Left kidney (tissue), 2 donors: ENCODE results near the gene PET100. TPM values are rescaled to one million over a fixed set of nuclear protein-coding genes. Genes with fewer than 3 reads are reported as not detected.
"Not testable (repeated sequence)": the region's sequence is repeated elsewhere in the genome, so short reads cannot be mapped to it uniquely, and the experiment has no call there.

Source experiments
- DNase-seq: peaks from one replicate; pipeline ENCODE4 v3.0.0-alpha.2; 2013
- polyA plus RNA-seq: library from polyadenylated mRNA; unstranded; fragments of 120-200 nt; gene quantifications from one replicate; pipeline ENCODE4 v1.2.1, GENCODE V29; 2013; ENCODE audit not compliant: insufficient read length

Gene PET100
- polyA plus RNA-seq, 1 donor: 114 TPM

DNA sequence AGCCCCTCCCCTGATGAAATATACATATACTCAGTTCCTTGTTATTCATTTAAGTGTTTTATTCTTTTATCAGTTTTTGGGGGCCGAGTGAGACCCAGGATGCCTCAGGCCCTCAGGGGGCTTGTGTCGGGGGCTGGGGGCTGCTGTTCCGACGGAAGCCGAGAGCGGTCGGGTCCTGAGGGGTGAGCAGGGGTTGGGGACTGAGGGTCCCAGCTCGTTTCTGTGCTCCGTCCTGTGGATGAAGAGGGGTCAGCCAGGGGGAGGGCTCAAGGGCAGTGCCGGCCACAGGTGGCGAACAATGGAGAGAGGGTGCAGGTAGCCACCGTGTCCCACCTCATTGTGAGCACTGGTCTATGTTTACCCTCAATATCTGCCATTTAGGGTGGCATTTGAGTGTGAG lies 2.0 kb downstream of the PET100 start:
- no peak for DNase-seq

- no peak for DNase-seq
These were observed 3.0 kb downstream of the PET100 start for GRCh38 chr19:7632340-7633203.

- no peak for DNase-seq
These were observed 4.1 kb downstream of the PET100 start, which contains the start of gene PCP2 for GRCh38 chr19:7633698-7634097. Gene PCP2, minus strand, starts transcription at chr19:7633719. Its CDS starts 262 bp downstream, at chr19:7633457.

- no peak for DNase-seq
These were observed 6.1 kb downstream of the PET100 start for GRCh38 chr19:7635670-7636069.

DNA sequence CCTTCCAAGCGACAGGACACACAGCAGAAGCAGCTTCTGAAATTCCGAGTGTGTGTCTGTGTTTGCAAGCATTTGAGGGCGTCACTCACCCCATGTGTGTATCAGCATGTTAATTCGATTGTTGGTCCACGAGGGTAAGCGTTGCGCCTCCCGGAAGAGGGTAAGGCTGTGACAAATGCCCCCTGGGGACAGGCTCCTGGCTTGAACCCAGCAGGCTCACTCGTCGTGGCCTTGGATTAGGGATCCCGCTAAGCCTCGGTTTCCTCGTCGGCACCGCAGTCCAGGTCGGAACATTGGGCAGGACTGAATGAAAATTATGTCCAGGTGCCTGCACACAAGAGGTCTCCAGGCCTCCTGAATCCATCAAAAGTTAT lies 6.7 kb downstream of the PET100 start:
- no peak for DNase-seq

DNA sequence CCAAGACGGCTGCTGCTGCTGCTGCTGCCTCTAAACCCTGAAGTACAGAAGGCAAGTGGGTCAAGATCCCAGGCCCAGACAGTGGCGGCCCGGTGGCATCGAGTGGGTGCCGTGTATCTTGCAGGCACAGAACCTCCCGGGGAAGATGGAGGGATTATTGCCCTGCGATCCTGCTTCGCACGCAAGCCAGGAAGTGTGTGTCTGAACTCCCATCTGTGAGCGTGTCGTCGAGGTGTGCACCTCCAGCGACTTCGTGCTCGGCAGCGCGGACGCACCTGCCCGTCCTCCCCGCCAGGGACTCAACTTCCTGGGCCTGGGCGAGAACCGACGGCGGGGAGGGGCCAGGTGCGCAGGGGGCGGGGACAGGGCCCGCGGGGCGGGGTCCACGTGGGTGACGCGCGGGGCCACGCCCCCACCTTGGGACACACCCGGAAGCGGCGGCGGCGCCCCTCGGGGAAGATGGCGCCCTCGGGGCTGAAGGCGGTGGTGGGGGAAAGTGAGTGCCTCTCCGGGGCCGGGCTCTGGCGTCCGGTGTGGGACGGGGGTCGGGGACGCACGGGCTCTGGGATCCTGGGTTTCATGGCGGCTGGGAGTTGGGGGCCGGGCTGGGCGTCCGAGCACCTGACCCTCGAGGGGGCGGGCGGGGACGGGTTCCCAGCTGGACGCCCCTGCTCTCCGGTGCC lies 7.2 kb downstream of the PET100 start, which contains the start of gene STXBP2:
TSS of gene STXBP2 (plus strand) at position 420 of the 683 bp plus-strand sequence. CDS start at position 460, 40 bp downstream.
- peak; percentile 61 for DNase-seq

DNA sequence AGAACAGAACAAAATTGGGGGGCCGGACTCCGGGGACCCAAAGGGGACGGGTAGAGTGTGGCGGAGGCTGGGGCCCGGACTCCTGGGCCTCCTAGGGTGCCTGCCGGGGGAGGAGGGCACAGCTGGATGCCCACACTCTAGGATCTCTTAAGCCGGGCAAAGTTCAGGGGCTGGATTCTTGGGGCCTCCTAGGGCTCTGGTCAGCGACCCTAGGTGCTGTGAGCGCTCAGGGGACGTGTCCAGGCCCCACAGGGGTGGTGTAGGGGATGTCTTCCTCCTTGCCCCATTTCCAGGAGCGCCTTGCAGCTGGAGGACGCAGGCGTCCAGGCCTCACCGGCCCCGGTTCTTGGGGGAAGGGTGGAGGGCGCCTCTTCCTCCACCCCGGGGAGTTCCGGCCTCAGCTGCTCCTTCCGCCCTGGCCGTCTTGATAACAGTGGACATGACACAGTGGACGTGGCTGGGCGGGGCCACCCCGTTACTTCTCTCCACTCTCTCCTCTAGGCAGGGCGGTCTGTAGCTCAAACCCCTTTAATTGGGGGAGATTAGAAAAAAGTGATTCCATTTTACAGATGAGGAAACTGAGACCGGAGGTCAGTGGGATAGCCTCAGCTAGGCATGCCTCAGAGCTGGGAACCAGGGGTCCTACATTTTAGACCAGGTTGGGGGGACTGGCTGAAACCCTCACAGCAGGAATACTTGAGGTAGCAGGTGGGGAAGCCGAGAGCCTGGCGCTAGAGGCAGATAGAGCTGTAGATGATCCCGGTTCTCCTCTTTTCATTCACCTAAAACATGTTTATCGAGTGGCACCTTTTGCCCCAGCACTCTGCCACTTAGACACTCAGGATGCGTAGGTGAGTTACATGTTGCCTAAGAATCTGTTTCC lies 8.0 kb downstream of the PET100 start:
- DNase-seq: no peak

DNA sequence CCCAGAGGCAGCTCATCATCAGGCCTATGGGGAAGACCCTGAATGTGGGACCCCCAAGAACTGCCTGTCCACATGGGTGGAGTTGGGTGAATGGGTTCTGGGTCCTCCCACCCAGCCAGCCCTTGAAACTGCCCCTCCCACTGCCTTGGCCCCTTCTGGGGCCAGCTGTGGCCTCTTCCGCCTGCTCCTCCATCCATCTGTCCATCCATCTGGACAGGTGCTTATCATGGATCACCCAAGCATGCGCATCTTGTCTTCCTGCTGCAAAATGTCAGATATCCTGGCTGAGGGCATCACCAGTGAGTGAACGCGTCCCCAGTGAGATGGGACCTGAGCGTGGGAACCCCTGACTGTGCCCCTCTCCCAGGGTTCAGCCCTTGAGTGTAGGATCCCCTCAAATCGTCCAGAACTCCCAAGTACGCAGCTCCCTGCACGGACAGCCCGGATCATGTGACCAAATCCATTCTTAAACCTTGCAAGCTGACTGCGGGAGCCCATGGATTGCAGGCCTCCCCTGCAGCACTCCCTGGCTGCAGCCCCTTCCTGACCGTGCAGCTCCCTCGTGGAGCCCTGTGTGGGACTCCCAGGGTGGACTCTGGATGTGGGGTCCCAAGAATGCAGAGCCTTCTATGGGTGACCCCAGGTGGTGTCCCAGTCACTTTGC lies 9.3 kb downstream of the PET100 start:
- DNase-seq: no peak

DNA sequence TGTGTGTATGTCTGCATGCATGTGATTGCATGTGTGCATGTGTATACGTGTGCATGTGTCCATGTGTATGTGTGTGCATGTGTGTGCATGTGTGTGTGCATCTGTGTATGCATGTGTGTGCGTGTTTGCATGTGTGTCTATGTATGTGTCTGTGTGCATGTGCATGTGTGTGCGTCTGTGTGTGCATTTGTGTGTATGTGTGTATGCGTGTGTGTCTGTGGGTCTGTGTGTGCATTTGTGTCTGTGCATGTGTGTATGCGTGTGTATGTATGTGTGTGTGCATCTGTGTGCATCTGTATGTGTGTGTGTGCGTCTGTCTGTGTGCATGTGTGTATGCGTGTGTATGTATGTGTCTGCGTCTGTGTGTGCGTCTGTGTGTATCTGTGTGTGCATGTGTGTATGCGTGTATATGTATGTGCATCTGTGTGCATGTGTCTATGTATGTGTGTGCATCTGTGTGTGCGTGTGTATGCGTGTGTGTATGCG lies 10.3 kb downstream of the PET100 start:
- DNase-seq: no peak

DNA sequence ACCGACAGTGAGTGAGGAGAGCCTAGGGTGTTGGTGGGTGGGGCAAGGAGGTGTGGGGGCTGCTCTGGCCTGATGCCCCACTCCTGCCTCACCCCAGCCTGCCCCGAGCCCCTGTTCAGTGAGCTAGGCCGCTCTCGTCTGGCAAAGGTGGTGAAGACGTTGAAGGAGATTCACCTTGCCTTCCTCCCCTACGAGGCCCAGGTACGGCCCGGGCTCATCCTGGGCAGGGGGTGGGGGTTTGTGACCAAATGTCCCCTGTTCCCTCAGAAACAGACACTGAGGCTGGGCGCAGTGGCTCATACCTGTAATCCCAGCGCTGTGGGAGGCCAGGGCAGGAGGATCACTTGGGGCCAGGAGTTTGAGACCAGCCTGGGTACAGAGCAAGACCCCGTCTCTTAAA lies 11.2 kb downstream of the PET100 start:
- DNase-seq: no peak

DNA sequence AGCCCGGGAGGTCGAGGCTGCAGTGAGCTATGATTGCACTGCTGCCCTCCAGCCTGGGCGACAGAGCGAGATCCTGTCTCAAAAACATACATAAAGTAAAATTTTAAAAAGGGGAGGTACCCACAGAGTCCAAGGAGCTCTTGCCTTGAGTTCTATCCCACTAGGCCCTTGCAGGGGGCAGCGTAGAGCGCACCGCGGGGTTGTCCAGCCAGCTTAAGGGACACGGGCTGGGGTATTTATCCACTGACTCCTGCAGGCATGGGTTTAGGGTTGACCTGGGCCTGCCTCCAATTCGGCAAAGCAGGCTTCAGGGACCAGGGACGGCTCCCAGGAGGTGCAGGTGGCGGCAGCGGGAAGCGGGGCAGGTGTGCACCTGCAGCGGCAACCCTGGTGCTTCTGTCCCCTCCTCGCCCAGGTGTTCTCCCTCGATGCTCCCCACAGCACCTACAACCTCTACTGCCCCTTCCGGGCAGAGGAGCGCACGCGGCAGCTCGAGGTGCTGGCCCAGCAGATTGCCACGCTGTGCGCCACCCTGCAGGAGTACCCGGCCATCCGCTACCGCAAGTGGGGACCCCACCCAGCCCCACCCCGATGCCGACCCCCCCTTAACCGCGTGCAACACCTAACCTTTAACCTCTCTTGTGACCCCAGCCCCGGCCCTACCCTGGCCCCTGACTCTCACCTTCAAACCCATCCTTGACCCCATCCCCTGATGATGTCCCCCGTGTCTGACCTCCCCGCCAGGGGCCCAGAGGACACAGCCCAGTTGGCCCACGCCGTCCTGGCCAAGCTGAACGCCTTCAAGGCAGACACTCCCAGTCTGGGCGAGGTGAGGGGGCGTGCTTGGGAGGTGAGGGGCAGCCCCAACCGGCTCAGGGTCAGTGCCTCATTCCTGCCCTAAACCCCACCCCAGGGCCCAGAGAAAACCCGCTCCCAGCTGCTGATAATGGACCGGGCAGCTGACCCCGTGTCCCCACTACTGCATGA lies 12.0 kb downstream of the PET100 start:
- no peak for DNase-seq

DNA sequence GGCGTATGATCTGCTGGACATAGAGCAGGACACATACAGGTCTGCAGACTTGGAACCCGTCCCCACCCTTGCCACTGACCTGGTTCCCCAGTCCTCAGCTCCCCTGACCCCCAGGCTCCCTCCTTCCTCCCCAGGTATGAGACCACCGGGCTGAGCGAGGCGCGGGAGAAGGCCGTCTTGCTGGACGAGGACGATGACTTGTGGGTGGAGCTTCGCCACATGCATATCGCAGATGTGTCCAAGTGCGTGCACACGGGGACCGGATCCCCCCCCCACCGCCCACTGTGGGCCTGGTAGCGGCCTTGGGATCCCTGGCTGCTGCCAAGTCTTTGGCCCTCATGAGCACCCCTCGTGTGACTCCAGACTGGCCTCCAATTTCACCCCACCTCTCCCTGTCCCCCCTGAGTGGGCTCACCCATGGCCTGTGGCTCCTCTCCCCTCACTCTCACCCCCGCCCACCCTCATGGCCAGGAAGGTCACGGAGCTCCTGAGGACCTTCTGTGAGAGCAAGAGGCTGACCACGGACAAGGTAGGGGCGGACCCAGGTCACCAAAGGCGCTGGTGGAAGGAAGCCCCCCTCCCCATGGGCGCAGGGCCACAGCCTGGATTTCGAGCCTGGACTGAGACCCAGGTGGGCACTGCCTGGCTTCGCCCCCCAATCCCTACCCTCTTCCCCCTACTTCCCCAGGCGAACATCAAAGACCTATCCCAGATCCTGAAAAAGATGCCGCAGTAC lies 12.9 kb downstream of the PET100 start:
- DNase-seq: no peak

GRCh38 chr19:7643031-7643415 lies 13.4 kb downstream of the PET100 start:
- no peak for DNase-seq

- DNase-seq: not testable (repeated sequence)
These were observed 14.3 kb downstream of the PET100 start for GRCh38 chr19:7643629-7644549.

- no peak for DNase-seq
These were observed 14.9 kb downstream of the PET100 start for GRCh38 chr19:7644550-7644877.

GRCh38 chr19:7645163-7645562 lies 15.6 kb downstream of the PET100 start:
- DNase-seq: no peak

- DNase-seq: no peak
These were observed 16.2 kb downstream of the PET100 start for GRCh38 chr19:7645656-7646425.

GRCh38 chr19:7646426-7646700 lies 16.8 kb downstream of the PET100 start:
- DNase-seq: no peak
